Subcutaneous abdominal adipose tissue (tissue), 5 donors: ENCODE results near the gene HEATR5B.
A peak's percentile ranks its signal among the peaks of the same experiment; 100 is the strongest.

Source experiments
- H3K27ac ChIP-seq: one replicate; pipeline ENCODE4 v1.7.0; 2013; ENCODE audit warnings: low read depth, mild to moderate bottlenecking, inconsistent platforms, low read length, moderate library complexity
- H3K27me3 ChIP-seq, 5 donors: one replicate each; pipeline ENCODE4 v1.7.0; 2013; ENCODE audit warnings: low read length in 5 of 5, inconsistent platforms in 1 of 5; ENCODE audit not compliant: control insufficient read depth in 5 of 5, insufficient read depth in 4 of 5
- H3K36me3 ChIP-seq, 5 donors: one replicate each; pipeline ENCODE4 v1.7.0; 2013; ENCODE audit warnings: low read length in 5 of 5; ENCODE audit not compliant: control insufficient read depth in 5 of 5, insufficient read depth in 5 of 5
- H3K4me1 ChIP-seq, 5 donors: one replicate each; pipeline ENCODE4 v1.7.0; 2013; ENCODE audit warnings: low read length in 5 of 5, mild to moderate bottlenecking in 3 of 5, moderate library complexity in 1 of 5; ENCODE audit not compliant: control insufficient read depth in 5 of 5, insufficient read depth in 5 of 5
- H3K4me3 ChIP-seq, 5 donors: one replicate each; pipeline ENCODE4 v1.7.0; 2013; ENCODE audit warnings: low read length in 5 of 5, low read depth in 1 of 5
- H3K9ac ChIP-seq, 5 donors: one replicate each; pipeline ENCODE4 v1.7.0; 2013; ENCODE audit warnings: low read length in 5 of 5, mild to moderate bottlenecking in 4 of 5, moderate library complexity in 3 of 5
- H3K9me3 ChIP-seq, 5 donors: one replicate each; pipeline ENCODE4 v1.7.0; 2013; ENCODE audit warnings: low read length in 5 of 5; ENCODE audit not compliant: control insufficient read depth in 5 of 5
- donor health status: healthy.
- donor health status: healthy.
- donor health status: healthy.
- donor health status: healthy.
- donor health status: healthy.

HEATR5B gene

DNA sequence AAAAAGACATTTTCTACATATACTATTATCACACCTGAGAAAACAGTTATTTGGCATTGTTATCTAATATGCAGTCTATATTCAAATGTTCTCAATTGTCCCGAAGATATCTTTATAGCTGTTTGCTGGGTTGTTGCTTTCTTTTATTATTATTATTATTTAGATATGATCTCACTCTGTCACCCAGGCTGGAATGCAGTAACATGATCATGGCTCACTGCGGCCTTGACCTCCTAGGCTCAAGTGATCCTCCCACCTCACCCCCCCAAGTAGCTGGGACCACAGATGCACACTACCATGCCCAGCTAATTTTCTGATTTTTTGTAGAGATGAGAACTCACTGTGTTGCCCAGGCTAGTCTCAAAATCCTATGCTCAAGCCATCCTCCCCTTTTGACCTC lies 20.0 kb upstream of the HEATR5B start:
- Histone ChIP-seq H3K9me3 (no peaks in the 10 kb centered on the region), H3K4me1 (no peaks in the 10 kb centered on the region), H3K27me3 (no peaks in the 10 kb centered on the region), H3K36me3 (peaks cover 47 to 73% (median 63%) of the 10 kb centered on the region in 5 donors), H3K27ac (no peak overlapping the region), H3K9ac (no peak overlapping the region), H3K4me3 (no peak overlapping the region)

- H3K36me3 ChIP-seq = peaks cover 43 to 63% (median 54%) of the 10 kb centered on the region in 5 donors
- H3K27me3 ChIP-seq = no peaks in the 10 kb centered on the region
- no peaks in the 10 kb centered on the region for H3K9me3 ChIP-seq
- H3K9ac ChIP-seq = no peak overlapping the region
- peaks cover 0 to under 1% (median 0%) of the 10 kb centered on the region in 5 donors for H3K4me1 ChIP-seq
- no peak overlapping the region for H3K27ac ChIP-seq
- no peak overlapping the region for H3K4me3 ChIP-seq
Observed at GRCh38 chr2:37102588-37102987, 18.4 kb upstream of the HEATR5B start.

DNA sequence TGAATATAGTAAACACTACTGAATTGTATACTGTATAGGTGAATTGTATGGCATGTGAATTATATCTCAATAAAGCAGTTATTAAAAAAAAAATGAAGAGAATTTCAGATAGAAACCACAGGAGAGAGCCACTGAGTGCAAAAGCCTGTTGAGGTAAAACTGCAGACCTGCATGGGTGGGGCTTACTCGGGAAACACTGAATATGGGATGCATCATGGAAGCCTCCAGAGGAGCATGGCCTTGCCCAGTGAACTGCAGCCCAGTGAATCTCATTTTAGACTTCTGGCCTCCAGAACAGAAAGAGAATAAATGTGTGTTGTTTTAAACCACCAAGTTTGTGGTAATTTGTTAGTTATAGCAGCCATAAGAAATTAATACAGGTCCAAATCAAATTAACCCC lies 15.9 kb upstream of the HEATR5B start:
- no peaks in the 10 kb centered on the region for H3K9me3 ChIP-seq
- H3K27ac ChIP-seq = no peak overlapping the region
- peaks cover 0 to 14% (median 0%) of the 10 kb centered on the region in 5 donors for H3K4me1 ChIP-seq
- H3K9ac ChIP-seq = no peak overlapping the region
- no peaks in the 10 kb centered on the region for H3K27me3 ChIP-seq
- H3K4me3 ChIP-seq = no peak overlapping the region
- H3K36me3 ChIP-seq = peaks cover 34 to 66% (median 46%) of the 10 kb centered on the region in 5 donors

DNA sequence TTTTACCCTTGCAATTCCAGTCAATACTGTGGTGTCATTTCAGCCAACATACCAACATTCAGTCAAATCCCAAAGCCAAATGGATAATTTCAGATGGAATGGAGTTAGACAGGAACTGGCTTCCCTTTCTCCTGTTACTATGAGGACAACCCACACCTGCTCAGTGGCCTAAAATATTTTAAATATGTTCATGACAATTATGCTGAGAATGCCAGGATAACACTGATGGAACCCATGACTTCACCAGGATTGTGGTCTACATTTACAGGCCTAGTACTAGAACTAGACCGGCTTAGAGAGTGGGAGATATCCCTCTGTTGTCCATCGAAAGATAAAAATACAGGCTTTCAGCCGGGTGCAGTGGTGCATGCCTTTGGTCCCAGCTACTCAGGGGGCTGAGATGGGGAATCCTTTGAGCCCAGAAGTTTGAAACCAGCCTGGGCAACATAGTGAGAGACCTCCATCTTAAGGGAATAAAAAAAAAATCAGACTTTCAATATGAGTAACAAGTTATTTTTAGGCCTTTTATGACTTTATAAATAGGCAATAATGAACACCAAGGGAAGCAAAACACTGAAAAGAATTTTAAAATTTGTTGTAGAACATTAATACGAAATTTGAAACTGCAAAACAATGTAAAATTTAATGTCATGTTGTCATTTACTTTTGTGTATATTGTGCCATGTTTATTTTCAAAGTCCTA lies 14.4 kb upstream of the HEATR5B start:
- peaks cover 0 to 14% (median 0%) of the 10 kb centered on the region in 5 donors for H3K4me1 ChIP-seq
- H3K9ac ChIP-seq = no peak overlapping the region
- no peak overlapping the region for H3K4me3 ChIP-seq
- H3K9me3 ChIP-seq = no peaks in the 10 kb centered on the region
- H3K27ac ChIP-seq = peak overlapping the region; percentile 28
- no peaks in the 10 kb centered on the region for H3K27me3 ChIP-seq
- H3K36me3 ChIP-seq = peaks cover 45 to 79% (median 51%) of the 10 kb centered on the region in 5 donors

GRCh38 chr2:37096568-37096967 lies 12.4 kb upstream of the HEATR5B start:
- Histone ChIP-seq H3K27ac (peak overlapping the region; percentile 81), H3K9ac (peak overlapping the region in 1 of 5 donors; percentile 26), H3K4me3 (no peak overlapping the region), H3K27me3 (no peaks in the 10 kb centered on the region), H3K4me1 (peaks cover 0 to 14% (median 0%) of the 10 kb centered on the region in 5 donors), H3K9me3 (no peaks in the 10 kb centered on the region), H3K36me3 (peaks cover 45 to 81% (median 57%) of the 10 kb centered on the region in 5 donors)

DNA sequence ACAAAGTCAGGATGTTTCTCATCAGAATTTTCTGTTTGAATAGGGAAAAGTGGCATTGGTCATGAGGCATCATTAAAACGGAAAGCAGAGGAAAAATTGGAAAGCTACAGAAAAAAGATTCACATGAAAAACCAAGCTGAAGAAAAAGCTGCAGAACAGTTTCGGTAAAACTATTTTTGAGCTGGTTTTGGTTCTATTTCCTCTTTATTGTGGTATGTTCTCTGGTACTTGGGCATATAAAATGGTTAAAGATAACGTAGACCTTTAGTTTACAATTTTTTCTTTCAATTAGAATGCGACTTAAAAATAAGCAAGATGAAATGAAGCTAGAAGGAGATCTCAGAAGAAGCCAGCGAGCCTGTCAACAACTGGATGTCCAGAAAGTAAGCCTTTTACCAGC lies 7.7 kb upstream of the HEATR5B start:
- Histone ChIP-seq H3K9ac (no peak overlapping the region), H3K4me1 (peaks cover 0 to 28% (median 14%) of the 10 kb centered on the region in 5 donors), H3K36me3 (peaks cover 39 to 67% (median 47%) of the 10 kb centered on the region in 5 donors), H3K4me3 (no peak overlapping the region), H3K9me3 (no peaks in the 10 kb centered on the region), H3K27ac (no peak overlapping the region), H3K27me3 (no peaks in the 10 kb centered on the region)

- Histone ChIP-seq H3K9ac (no peak overlapping the region), H3K4me1 (peaks cover 0 to 38% (median 30%) of the 10 kb centered on the region in 5 donors), H3K27me3 (no peaks in the 10 kb centered on the region), H3K27ac (no peak overlapping the region), H3K9me3 (no peaks in the 10 kb centered on the region), H3K4me3 (no peak overlapping the region), H3K36me3 (peaks cover 32 to 51% (median 41%) of the 10 kb centered on the region in 5 donors)
Observed at GRCh38 chr2:37090019-37090477, 5.9 kb upstream of the HEATR5B start.

DNA sequence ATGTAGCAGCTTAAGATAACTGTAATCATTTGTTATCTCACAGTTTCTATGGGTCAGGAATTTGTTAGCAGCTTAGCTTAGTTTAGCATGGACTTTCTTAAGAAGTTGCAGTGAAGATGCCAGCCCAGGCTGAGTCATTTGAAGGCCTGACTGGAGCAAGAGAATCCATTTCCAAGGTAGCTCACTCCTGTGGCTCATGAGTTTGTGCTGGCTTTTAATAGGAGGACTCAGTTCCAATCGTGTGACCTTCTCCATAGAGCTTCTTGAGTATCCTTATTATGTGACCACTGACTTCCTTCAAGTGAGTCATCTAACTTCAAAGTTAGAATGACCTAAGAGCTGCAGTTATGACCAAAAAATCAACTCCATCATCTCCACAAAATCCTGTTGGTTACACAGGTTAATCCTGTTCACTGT lies 1.6 kb upstream of the HEATR5B start:
- H3K36me3 ChIP-seq = peaks cover 17 to 27% (median 21%) of the 10 kb centered on the region in 5 donors
- no peaks in the 10 kb centered on the region for H3K9me3 ChIP-seq
- peak overlapping the region; percentile 74 for H3K27ac ChIP-seq
- peaks cover 0 to 69% (median 59%) of the 10 kb centered on the region in 5 donors for H3K4me1 ChIP-seq
- H3K4me3 ChIP-seq = peak overlapping the region in 3 of 5 donors; percentile 12 to 100 (median 99)
- peak overlapping the region in 2 of 5 donors; percentile 70 to 88 for H3K9ac ChIP-seq
- no peaks in the 10 kb centered on the region for H3K27me3 ChIP-seq

GRCh38 chr2:37084797-37085196 lies 625 bp upstream of the HEATR5B start:
- H3K27me3 ChIP-seq = no peaks in the 10 kb centered on the region
- H3K9me3 ChIP-seq = no peaks in the 10 kb centered on the region
- peak overlapping the region; percentile 93 to 100 (median 99) for H3K4me3 ChIP-seq
- H3K36me3 ChIP-seq = peaks cover 8 to 18% (median 15%) of the 10 kb centered on the region in 5 donors
- H3K9ac ChIP-seq = peak overlapping the region; percentile 70 to 96 (median 85)
- peak overlapping the region; percentile 74 for H3K27ac ChIP-seq
- peaks cover 0 to 74% (median 64%) of the 10 kb centered on the region in 5 donors for H3K4me1 ChIP-seq

DNA sequence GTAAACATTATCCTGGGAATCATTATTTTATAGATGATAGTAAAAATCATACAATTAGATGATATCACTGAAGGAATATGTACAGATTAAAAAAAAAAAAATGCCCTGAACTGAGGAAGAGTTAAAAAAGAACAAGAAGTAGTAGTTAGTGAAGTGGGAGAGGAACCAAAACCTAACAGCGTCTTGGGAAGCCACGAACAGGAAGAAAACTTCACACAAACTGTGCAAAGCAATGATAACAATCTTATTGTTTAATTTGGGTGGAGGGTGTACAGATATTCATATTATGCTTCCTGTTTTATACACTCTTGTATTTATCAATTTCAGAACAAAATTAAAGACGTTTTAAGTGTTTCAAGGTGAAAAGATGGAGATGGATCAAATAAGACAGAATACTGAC lies 3.5 kb downstream of the HEATR5B start:
- no peaks in the 10 kb centered on the region for H3K27me3 ChIP-seq
- peaks cover 0 to 47% (median 43%) of the 10 kb centered on the region in 5 donors for H3K4me1 ChIP-seq
- no peak overlapping the region for H3K4me3 ChIP-seq
- no peak overlapping the region for H3K27ac ChIP-seq
- H3K36me3 ChIP-seq = peaks cover 12 to 34% (median 30%) of the 10 kb centered on the region in 5 donors
- no peaks in the 10 kb centered on the region for H3K9me3 ChIP-seq
- no peak overlapping the region for H3K9ac ChIP-seq
